GM23248 (cell line): ENCODE data around the gene ASB10.

ENCODE experiments used
- EZH2 ChIP-seq: fragments of 200-600 bp; sonication (generic); IDR thresholded peaks from 2 replicates; pipeline ENCODE4 v1.6.1; 2018; ENCODE audit warnings: antibody characterized with exemption, mild to moderate bottlenecking; ENCODE audit not compliant: insufficient read depth, poor library complexity, severe bottlenecking
- EZH2phosphoT487 ChIP-seq: fragments of 200-600 bp; sonication (generic); IDR thresholded peaks from 2 replicates; pipeline ENCODE4 v1.6.1; 2018; ENCODE audit warnings: antibody characterized with exemption, moderate library complexity, mild to moderate bottlenecking, low read depth; ENCODE audit not compliant: insufficient read depth

GRCh38 chr7:151157645-151158329 lies 29.3 kb downstream of the ASB10 start:
- TF ChIP-seq EZH2 (no peak), EZH2phosphoT487 (no peak)
